ENCODE data around the gene APOL2. TPM values are rescaled to one million over a fixed set of nuclear protein-coding genes. Genes with fewer than 3 reads are reported as not detected.
"Not testable (repeated sequence)": the region's sequence is repeated elsewhere in the genome, so short reads cannot be mapped to it uniquely, and the experiment has no call there.

Gene APOL2
- total and polyA plus RNA-seq, 4 donors: 26.4 to 62.8 (median 36.3) TPM

GRCh38 chr22:36211237-36211861 is 28.0 kb downstream of the APOL2 start:
- Histone ChIP-seq H3K4me3 (ENCODE audit: low read length in 2 of 2) (no peak overlapping the region), H3K9me3 (ENCODE audit: control insufficient read depth, low read length) (no peaks in the 10 kb centered on the region), H3K27ac (ENCODE audit: low read depth in 1 of 2, low read length in 2 of 2) (no peak overlapping the region), H3K27me3 (ENCODE audit: control insufficient read depth in 1 of 2, insufficient read depth in 2 of 2, low read length in 1 of 2) (no peaks in the 10 kb centered on the region), H3K4me1 (ENCODE audit: control insufficient read depth in 1 of 2, insufficient read depth in 2 of 2, low read length in 2 of 2) (no peaks in the 10 kb centered on the region), H3K36me3 (ENCODE audit: control insufficient read depth in 1 of 2, insufficient read depth in 2 of 2, low read length in 1 of 2) (no peaks in the 10 kb centered on the region)
- WGBS, 2 donors: 51 to 54% methylated on average over 4 of the region's 4 CpGs
- intact Hi-C loops (cut with DNase I): no loop called here
- ATAC-seq (ENCODE audit: low FRiP score): no peak
- DNase-seq: no peak

GRCh38 chr22:36210224-36210623 is 29.1 kb downstream of the APOL2 start:
- DNase-seq (no peak), ATAC-seq (ENCODE audit: low FRiP score) (no peak)
- Histone ChIP-seq H3K4me3 (ENCODE audit: low read length in 2 of 2) (no peak overlapping the region), H3K27me3 (ENCODE audit: control insufficient read depth in 1 of 2, insufficient read depth in 2 of 2, low read length in 1 of 2) (no peaks in the 10 kb centered on the region), H3K4me1 (ENCODE audit: control insufficient read depth in 1 of 2, insufficient read depth in 2 of 2, low read length in 2 of 2) (no peaks in the 10 kb centered on the region), H3K27ac (ENCODE audit: low read depth in 1 of 2, low read length in 2 of 2) (no peak overlapping the region), H3K36me3 (ENCODE audit: control insufficient read depth in 1 of 2, insufficient read depth in 2 of 2, low read length in 1 of 2) (no peaks in the 10 kb centered on the region), H3K9me3 (ENCODE audit: control insufficient read depth, low read length) (no peaks in the 10 kb centered on the region)
- WGBS, 2 donors: 80 to 88% methylated on average over 3 of the region's 3 CpGs
- intact Hi-C loops (cut with DNase I): no loop called here

GRCh38 chr22:36209488-36209908 is 29.8 kb downstream of the APOL2 start:
- ATAC-seq (ENCODE audit: low FRiP score); H3K4me3 ChIP-seq (ENCODE audit: low read length in 2 of 2); H3K4me1 ChIP-seq (ENCODE audit: control insufficient read depth in 1 of 2, insufficient read depth in 2 of 2, low read length in 2 of 2); H3K9me3 ChIP-seq (ENCODE audit: control insufficient read depth, low read length); DNase-seq; intact Hi-C loops (cut with DNase I); H3K27ac ChIP-seq (ENCODE audit: low read depth in 1 of 2, low read length in 2 of 2); H3K27me3 ChIP-seq (ENCODE audit: control insufficient read depth in 1 of 2, insufficient read depth in 2 of 2, low read length in 1 of 2); H3K36me3 ChIP-seq (ENCODE audit: control insufficient read depth in 1 of 2, insufficient read depth in 2 of 2, low read length in 1 of 2): not testable (repeated sequence)
- 81 to 86% methylated on average over 5 of the region's 5 CpGs for WGBS, 2 donors

- H3K27ac ChIP-seq (ENCODE audit: low read depth in 1 of 2, low read length in 2 of 2): no peak overlapping the region
- no peak overlapping the region for H3K4me3 ChIP-seq (ENCODE audit: low read length in 2 of 2)
- no peaks in the 10 kb centered on the region for H3K9me3 ChIP-seq (ENCODE audit: control insufficient read depth, low read length)
- H3K4me1 ChIP-seq (ENCODE audit: control insufficient read depth in 1 of 2, insufficient read depth in 2 of 2, low read length in 2 of 2): no peaks in the 10 kb centered on the region
- ATAC-seq (ENCODE audit: low FRiP score): no peak
- no peak for DNase-seq
- 97 to 100% methylated on average over 1 of the region's 1 CpG for WGBS, 2 donors
- H3K27me3 ChIP-seq (ENCODE audit: control insufficient read depth in 1 of 2, insufficient read depth in 2 of 2, low read length in 1 of 2): no peaks in the 10 kb centered on the region
- intact Hi-C loops (cut with DNase I): no loop called here
- H3K36me3 ChIP-seq (ENCODE audit: control insufficient read depth in 1 of 2, insufficient read depth in 2 of 2, low read length in 1 of 2): no peaks in the 10 kb centered on the region
Observed at GRCh38 chr22:36208914-36209313, 30.4 kb downstream of the APOL2 start.

- no peaks in the 10 kb centered on the region for H3K27me3 ChIP-seq (ENCODE audit: control insufficient read depth in 1 of 2, insufficient read depth in 2 of 2, low read length in 1 of 2)
- 6 to 10% methylated on average over 1 of the region's 1 CpG for WGBS, 2 donors
- no peak for ATAC-seq (ENCODE audit: low FRiP score)
- no peak for DNase-seq
- H3K27ac ChIP-seq (ENCODE audit: low read depth in 1 of 2, low read length in 2 of 2): no peak overlapping the region
- intact Hi-C loops (cut with DNase I): no loop called here
- no peak overlapping the region for H3K4me3 ChIP-seq (ENCODE audit: low read length in 2 of 2)
- H3K9me3 ChIP-seq (ENCODE audit: control insufficient read depth, low read length): no peaks in the 10 kb centered on the region
- no peaks in the 10 kb centered on the region for H3K36me3 ChIP-seq (ENCODE audit: control insufficient read depth in 1 of 2, insufficient read depth in 2 of 2, low read length in 1 of 2)
- H3K4me1 ChIP-seq (ENCODE audit: control insufficient read depth in 1 of 2, insufficient read depth in 2 of 2, low read length in 2 of 2): no peaks in the 10 kb centered on the region
Observed at GRCh38 chr22:36208162-36208765, 31.1 kb downstream of the APOL2 start.

GRCh38 chr22:36206255-36206654 is 33.1 kb downstream of the APOL2 start:
- WGBS, 2 donors: 94 to 100% methylated on average over 1 of the region's 1 CpG
- Histone ChIP-seq H3K4me3 (ENCODE audit: low read length in 2 of 2) (no peak overlapping the region), H3K27ac (ENCODE audit: low read depth in 1 of 2, low read length in 2 of 2) (no peak overlapping the region), H3K9me3 (ENCODE audit: control insufficient read depth, low read length) (no peaks in the 10 kb centered on the region), H3K36me3 (ENCODE audit: control insufficient read depth in 1 of 2, insufficient read depth in 2 of 2, low read length in 1 of 2) (no peaks in the 10 kb centered on the region), H3K27me3 (ENCODE audit: control insufficient read depth in 1 of 2, insufficient read depth in 2 of 2, low read length in 1 of 2) (no peaks in the 10 kb centered on the region), H3K4me1 (ENCODE audit: control insufficient read depth in 1 of 2, insufficient read depth in 2 of 2, low read length in 2 of 2) (no peaks in the 10 kb centered on the region)
- intact Hi-C loops (cut with DNase I): no loop called here
- DNase-seq (no peak), ATAC-seq (ENCODE audit: low FRiP score) (no peak)

GRCh38 chr22:36205573-36205972 is 33.8 kb downstream of the APOL2 start:
- H3K27ac ChIP-seq (ENCODE audit: low read depth in 1 of 2, low read length in 2 of 2); intact Hi-C loops (cut with DNase I); ATAC-seq (ENCODE audit: low FRiP score); H3K4me3 ChIP-seq (ENCODE audit: low read length in 2 of 2); H3K4me1 ChIP-seq (ENCODE audit: control insufficient read depth in 1 of 2, insufficient read depth in 2 of 2, low read length in 2 of 2); H3K36me3 ChIP-seq (ENCODE audit: control insufficient read depth in 1 of 2, insufficient read depth in 2 of 2, low read length in 1 of 2); H3K9me3 ChIP-seq (ENCODE audit: control insufficient read depth, low read length); DNase-seq; H3K27me3 ChIP-seq (ENCODE audit: control insufficient read depth in 1 of 2, insufficient read depth in 2 of 2, low read length in 1 of 2): not testable (repeated sequence)
- 80 to 85% methylated on average over 5 of the region's 5 CpGs for WGBS, 2 donors

GRCh38 chr22:36204632-36205015 is 34.7 kb downstream of the APOL2 start:
- no peak for ATAC-seq (ENCODE audit: low FRiP score)
- intact Hi-C loops (cut with DNase I): no loop called here
- 71 to 77% methylated on average over 6 of the region's 6 CpGs for WGBS, 2 donors

GRCh38 chr22:36204001-36204631 is 35.2 kb downstream of the APOL2 start:
- DNase-seq (no peak), ATAC-seq (ENCODE audit: low FRiP score) (no peak)
- Histone ChIP-seq H3K27ac (ENCODE audit: low read depth in 1 of 2, low read length in 2 of 2) (no peak overlapping the region), H3K27me3 (ENCODE audit: control insufficient read depth in 1 of 2, insufficient read depth in 2 of 2, low read length in 1 of 2) (no peaks in the 10 kb centered on the region), H3K4me1 (ENCODE audit: control insufficient read depth in 1 of 2, insufficient read depth in 2 of 2, low read length in 2 of 2) (no peaks in the 10 kb centered on the region), H3K9me3 (ENCODE audit: control insufficient read depth, low read length) (no peaks in the 10 kb centered on the region), H3K4me3 (ENCODE audit: low read length in 2 of 2) (no peak overlapping the region), H3K36me3 (ENCODE audit: control insufficient read depth in 1 of 2, insufficient read depth in 2 of 2, low read length in 1 of 2) (no peaks in the 10 kb centered on the region)
- intact Hi-C loops (cut with DNase I): no loop called here
- WGBS, 2 donors: 88 to 94% methylated on average over 8 of the region's 8 CpGs

More at GRCh38 chr22:36204632-36205015, 34.7 kb downstream of the APOL2 start:
- Histone ChIP-seq H3K9me3 (ENCODE audit: control insufficient read depth, low read length) (no peaks in the 10 kb centered on the region), H3K27me3 (ENCODE audit: control insufficient read depth in 1 of 2, insufficient read depth in 2 of 2, low read length in 1 of 2) (no peaks in the 10 kb centered on the region), H3K4me3 (ENCODE audit: low read length in 2 of 2) (no peak overlapping the region), H3K36me3 (ENCODE audit: control insufficient read depth in 1 of 2, insufficient read depth in 2 of 2, low read length in 1 of 2) (no peaks in the 10 kb centered on the region), H3K27ac (ENCODE audit: low read depth in 1 of 2, low read length in 2 of 2) (no peak overlapping the region), H3K4me1 (ENCODE audit: control insufficient read depth in 1 of 2, insufficient read depth in 2 of 2, low read length in 2 of 2) (no peaks in the 10 kb centered on the region)
- no peak for DNase-seq
